HepG2 (cell line): ENCODE measurements around the gene KIAA1958. TPM values are rescaled to one million over a fixed set of nuclear protein-coding genes. Genes with fewer than 3 reads are reported as not detected.

Experiments used
- AFF4 ChIP-seq: sonication (generic); formaldehyde crosslinking; IDR thresholded peaks from 2 replicates; pipeline ENCODE4 v1.4.0; 2020; ENCODE audit warnings: missing genetic modification reagents
- ARID5B ChIP-seq: IDR thresholded peaks from 2 replicates; pipeline ENCODE4 v1.4.0; 2020; ENCODE audit warnings: mild to moderate bottlenecking, missing genetic modification reagents
- ASH2L ChIP-seq: fragments of 300-600, 200-600 bp; sonication (generic); IDR thresholded peaks from 2 replicates; pipeline ENCODE4 v1.7.0; 2017; ENCODE audit warnings: low read depth, mild to moderate bottlenecking, moderate library complexity, mixed read lengths, low read length; ENCODE audit not compliant: insufficient read length
- ETV5 ChIP-seq: IDR thresholded peaks from 2 replicates; pipeline ENCODE4 v1.6.1; 2018; ENCODE audit warnings: missing biosample characterization, missing genetic modification reagents, inconsistent platforms, borderline replicate concordance
- GABPA ChIP-seq, 2 experiments: IDR thresholded peaks; 2 replicates each; pipeline ENCODE4 v1.6.1; 2011 to 2016; ENCODE audit warnings: low read depth in 2 of 2, low read length in 1 of 2, missing biosample characterization in 1 of 2, missing genetic modification characterization in 1 of 2
- HOXA5 ChIP-seq: sonication (generic); formaldehyde crosslinking; IDR thresholded peaks from 2 replicates; pipeline ENCODE4 v1.4.0; 2020; ENCODE audit warnings: missing genetic modification reagents
- IKZF1 ChIP-seq: fragments of 450-650 bp; IDR thresholded peaks from 2 replicates; pipeline ENCODE4 v1.7.1; 2016
- KLF16 ChIP-seq, 2 experiments: sonication (generic) in 1 of 2; formaldehyde crosslinking in 1 of 2; IDR thresholded peaks; 2 replicates each; pipeline versions ENCODE4 v1.6.1 to v1.8.0; 2016 to 2023; ENCODE audit warnings: missing genetic modification reagents in 2 of 2, missing compliant biosample characterization in 1 of 2
- MXD4 ChIP-seq: IDR thresholded peaks from 2 replicates; pipeline ENCODE4 v1.6.1; 2016; ENCODE audit warnings: mild to moderate bottlenecking, missing biosample characterization, missing genetic modification reagents
- PHF21A ChIP-seq: sonication (generic); formaldehyde crosslinking; IDR thresholded peaks from 2 replicates; pipeline ENCODE4 v1.5.0; 2020; ENCODE audit warnings: mild to moderate bottlenecking, missing genetic modification reagents
- POLR2G ChIP-seq: fragments of 200-400 bp; formaldehyde crosslinking; IDR thresholded peaks from 2 replicates; pipeline ENCODE4 v1.6.1; 2018; ENCODE audit warnings: mild to moderate bottlenecking, low read depth, low read length, moderate library complexity
- PTBP1 ChIP-seq: fragments of 200-400 bp; formaldehyde crosslinking; IDR thresholded peaks from 2 replicates; pipeline ENCODE4 v1.6.1; 2018; ENCODE audit warnings: low read length, low read depth; ENCODE audit not compliant: poor library complexity, severe bottlenecking
- RELA ChIP-seq: sonication (generic); formaldehyde crosslinking; IDR thresholded peaks from 2 replicates; pipeline ENCODE4 v1.4.0; 2020; ENCODE audit warnings: missing genetic modification reagents
- ZFP90 ChIP-seq: sonication (generic); formaldehyde crosslinking; IDR thresholded peaks from 2 replicates; pipeline ENCODE4 v1.8.0; 2022; ENCODE audit warnings: missing genetic modification reagents, mild to moderate bottlenecking, inconsistent platforms, borderline replicate concordance
- ZNF343 ChIP-seq: sonication (generic); formaldehyde crosslinking; IDR thresholded peaks from 2 replicates; pipeline ENCODE4 v1.4.0; 2020; ENCODE audit warnings: mild to moderate bottlenecking, missing genetic modification reagents
- ZNF704 ChIP-seq: sonication (generic); formaldehyde crosslinking; IDR thresholded peaks from 2 replicates; pipeline ENCODE4 v1.8.1; 2023; ENCODE audit warnings: mild to moderate bottlenecking, inconsistent platforms, moderate library complexity, missing genetic modification reagents, borderline replicate concordance
- polyA plus RNA-seq, 8 experiments: library from polyadenylated mRNA; depleted of rRNA in 3 of 8; stranded (reverse) in 7 of 8; unstranded in 1 of 8; fragments of >200 nt; fragmentation: Illumina TruSeq in 4 of 8; extraction: Trizol in 4 of 8; gene quantifications; 2 replicates each; pipeline versions ENCODE4 v1.2.1 to v1.2.3, GENCODE V29; 2011 to 2016; ENCODE audit warnings: low read depth in 4 of 8, missing spikeins in 1 of 8, mixed read lengths in 1 of 8; ENCODE audit not compliant: insufficient read depth in 1 of 8
- total RNA-seq, 5 experiments: library from RNA; depleted of rRNA; stranded (reverse); fragments of >200 nt; fragmentation: Illumina TruSeq; extraction: Trizol; gene quantifications; 2 replicates each; pipeline ENCODE4 v1.2.3, GENCODE V29; 2016; ENCODE audit warnings: low read depth in 1 of 5

Gene KIAA1958
- total and polyA plus RNA-seq, 2 of the 13 experiments (the other 11 are each of a cell fraction or from before 2014, with no cell fraction given), result 8.5 to 10.3 TPM

GRCh38 chr9:112717661-112718331 is 231.2 kb downstream of the KIAA1958 start, which contains the start of gene INIP (continued):
- TF ChIP-seq ZNF704 (CRISPR knock-in tag) (0 out of 2 replicates have a peak, but pooled peaks have one; percentile 67), ZFP90 (CRISPR knock-in tag) (0 out of 2 replicates have a peak, but pooled peaks have one; percentile 56), KLF16 (CRISPR knock-in tag; IDR thresholded peaks at IDR 0.05) (peak in 1 of 2 experiments; percentile 71; a peak in 1 of 4 replicates), MXD4 (CRISPR knock-in tag) (peak; percentile 71; the same call in 1 of the 2 replicates), PHF21A (no peak; the same call in 1 of the 2 replicates), AFF4 (CRISPR knock-in tag) (no peak), RELA (no peak), POLR2G (peak; percentile 74), ETV5 (CRISPR knock-in tag) (peak; percentile 46; the same call in 1 of the 2 replicates), ASH2L (peak; percentile 88), IKZF1 (no peak), ZNF343 (CRISPR knock-in tag) (0 out of 2 replicates have a peak, but pooled peaks have one; percentile 33), ARID5B (no peak), PTBP1 (peak; percentile 63), HOXA5 (peak; percentile 22; the same call in 1 of the 2 replicates), GABPA (IDR thresholded peaks at IDR 0.05; ENCODE audit: low read depth, low read length) (peak; percentile 84), GABPA (CRISPR knock-in tag; IDR thresholded peaks at IDR 0.05; ENCODE audit: low read depth) (peak; percentile 95)
